Bronchial epithelial cell (primary cell): ENCODE data around the gene GRK1. TPM values are rescaled to one million over a fixed set of nuclear protein-coding genes. Genes with fewer than 3 reads are reported as not detected.

Source experiments
- DNase-seq: peaks from one replicate; pipeline ENCODE4 v3.0.0-alpha.2; 2010; ENCODE audit warnings: low read depth
- FAIRE-seq: peaks from 2 replicates; lab custom pipeline; 2011; peaks lifted over from hg19 to GRCh38; lab: Jason Lieb, UNC
- H3K27me3 ChIP-seq: 2 replicates; pipeline ENCODE4 v1.5.1; 2011; ENCODE audit warnings: low read length; ENCODE audit not compliant: control insufficient read depth, insufficient read depth
- H3K36me3 ChIP-seq: 2 replicates; pipeline ENCODE4 v1.5.1; 2011; ENCODE audit warnings: low read length; ENCODE audit not compliant: control insufficient read depth, insufficient read depth
- H3K4me3 ChIP-seq: 2 replicates; pipeline ENCODE4 v1.5.1; 2011; ENCODE audit warnings: mild to moderate bottlenecking, low read depth, low read length, control low read depth
- total RNA-seq: library from RNA; depleted of rRNA; stranded (reverse); fragments of >200 nt; gene quantifications from 2 replicates; pipeline ENCODE4 v1.2.1, GENCODE V29; 2014
- TF ChIP-seq, protein P1 (sequence below): IDR thresholded peaks from 2 replicates; pipeline ENCODE4 v1.5.1; 2011; ENCODE audit warnings: mild to moderate bottlenecking, moderate library complexity, low read length, control low read depth, inconsistent platforms; ENCODE audit not compliant: insufficient read depth, severe bottlenecking

The GRK1 gene
- total RNA-seq, 1 donor from 2014 or later = not detected

DNA sequence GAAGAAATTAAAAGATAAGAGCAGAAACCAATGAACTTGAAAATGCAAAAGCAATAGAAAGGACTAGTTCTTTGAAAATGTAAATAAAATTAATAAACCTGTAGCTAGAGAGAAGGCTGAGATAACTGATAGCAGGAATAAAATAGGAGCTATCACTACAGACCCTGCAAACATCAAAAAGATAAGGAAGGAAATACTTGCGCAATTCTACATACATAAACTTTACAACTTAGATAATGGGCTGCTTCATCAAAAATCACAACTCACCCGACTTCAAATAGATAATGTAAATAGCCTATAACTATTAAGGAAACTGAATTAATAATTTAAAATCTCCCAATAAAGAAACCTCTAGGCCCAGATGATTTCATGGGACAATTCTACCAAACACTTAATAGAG lies 5.5 kb upstream of the GRK1 start:
- Histone ChIP-seq H3K4me3 (no peak overlapping the region), H3K27me3 (peaks cover 4% of the 10 kb centered on the region), H3K36me3 (no peaks in the 10 kb centered on the region)
- TF ChIP-seq, protein P1, sequence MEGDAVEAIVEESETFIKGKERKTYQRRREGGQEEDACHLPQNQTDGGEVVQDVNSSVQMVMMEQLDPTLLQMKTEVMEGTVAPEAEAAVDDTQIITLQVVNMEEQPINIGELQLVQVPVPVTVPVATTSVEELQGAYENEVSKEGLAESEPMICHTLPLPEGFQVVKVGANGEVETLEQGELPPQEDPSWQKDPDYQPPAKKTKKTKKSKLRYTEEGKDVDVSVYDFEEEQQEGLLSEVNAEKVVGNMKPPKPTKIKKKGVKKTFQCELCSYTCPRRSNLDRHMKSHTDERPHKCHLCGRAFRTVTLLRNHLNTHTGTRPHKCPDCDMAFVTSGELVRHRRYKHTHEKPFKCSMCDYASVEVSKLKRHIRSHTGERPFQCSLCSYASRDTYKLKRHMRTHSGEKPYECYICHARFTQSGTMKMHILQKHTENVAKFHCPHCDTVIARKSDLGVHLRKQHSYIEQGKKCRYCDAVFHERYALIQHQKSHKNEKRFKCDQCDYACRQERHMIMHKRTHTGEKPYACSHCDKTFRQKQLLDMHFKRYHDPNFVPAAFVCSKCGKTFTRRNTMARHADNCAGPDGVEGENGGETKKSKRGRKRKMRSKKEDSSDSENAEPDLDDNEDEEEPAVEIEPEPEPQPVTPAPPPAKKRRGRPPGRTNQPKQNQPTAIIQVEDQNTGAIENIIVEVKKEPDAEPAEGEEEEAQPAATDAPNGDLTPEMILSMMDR = no peak
- no peak for DNase-seq
- no peak for FAIRE-seq

DNA sequence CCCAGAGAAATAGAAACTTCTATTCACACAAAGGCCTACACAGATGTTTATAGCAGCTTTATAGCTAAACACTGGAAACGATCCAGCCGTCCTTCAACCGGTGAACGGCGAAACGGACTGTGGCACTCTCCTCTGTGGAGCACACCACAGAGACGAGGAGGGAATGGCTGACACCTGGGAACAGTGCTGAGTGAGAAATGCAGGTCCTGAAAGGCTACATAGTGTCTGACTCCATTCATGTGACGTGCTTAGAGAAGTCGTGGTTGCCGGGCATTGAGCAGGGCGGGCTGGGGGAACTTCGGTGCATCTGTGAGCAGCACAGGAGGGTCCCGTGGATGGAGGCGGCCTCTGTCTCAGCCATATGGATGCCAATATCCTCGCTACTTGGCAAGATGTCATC lies 3.1 kb upstream of the GRK1 start:
- no peak for FAIRE-seq

GRCh38 chr13:113664751-113665596 lies 2.0 kb upstream of the GRK1 start:
- no peaks in the 10 kb centered on the region for H3K36me3 ChIP-seq
- H3K27me3 ChIP-seq = peaks cover 4% of the 10 kb centered on the region

More for the DNA sequence above, 3.1 kb upstream of the GRK1 start:
- H3K4me3 ChIP-seq = no peak overlapping the region
- H3K36me3 ChIP-seq = no peaks in the 10 kb centered on the region
- no peak for DNase-seq
- TF ChIP-seq, protein P1 = no peak
- H3K27me3 ChIP-seq = peaks cover 4% of the 10 kb centered on the region

DNA sequence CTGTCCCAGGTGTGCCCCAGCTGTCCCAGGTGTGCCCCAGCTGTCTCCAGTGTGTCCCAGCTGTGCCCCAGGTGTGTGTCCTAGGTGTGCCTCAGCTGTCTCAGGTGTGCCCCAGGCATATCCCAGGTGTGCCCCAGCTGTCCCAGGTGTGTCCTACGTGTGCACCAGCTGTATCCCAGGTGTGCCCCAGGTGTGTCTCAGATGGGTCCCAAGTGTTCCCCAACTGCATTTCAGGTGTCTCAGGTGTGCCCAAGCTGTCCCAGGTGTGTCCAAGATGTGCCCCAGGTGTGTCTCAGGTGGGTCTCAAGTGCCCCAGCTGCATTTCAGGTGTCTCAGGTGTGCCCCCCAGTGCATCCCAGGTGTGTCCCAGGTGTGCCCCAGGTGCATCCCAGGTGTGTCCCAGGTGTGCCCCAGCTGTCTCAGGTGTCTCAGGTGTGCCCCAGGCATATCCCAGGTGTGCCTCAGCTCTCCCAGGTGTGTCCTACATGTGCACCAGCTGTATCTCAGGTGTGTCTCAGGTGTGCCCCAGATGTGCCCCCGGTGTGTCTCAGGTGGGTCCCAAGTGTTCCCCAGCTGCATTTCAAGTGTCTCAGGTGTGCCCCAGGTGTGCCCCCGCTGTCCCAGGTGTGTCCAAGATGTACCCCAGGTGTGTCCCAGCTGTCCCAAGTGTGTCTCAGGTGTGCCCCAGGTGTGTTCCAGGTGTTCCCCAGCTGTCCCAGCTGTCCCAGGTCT lies 1.3 kb upstream of the GRK1 start:
- DNase-seq = no peak
- Histone ChIP-seq H3K36me3 (no peaks in the 10 kb centered on the region), H3K4me3 (no peak overlapping the region), H3K27me3 (peaks cover 4% of the 10 kb centered on the region)
- TF ChIP-seq, protein P1 = no peak
- FAIRE-seq = peak; percentile 84

More at GRCh38 chr13:113664751-113665596, 2.0 kb upstream of the GRK1 start:
- no peak for DNase-seq
- no peak for FAIRE-seq
- TF ChIP-seq, protein P1 = no peak
- no peak overlapping the region for H3K4me3 ChIP-seq

DNA sequence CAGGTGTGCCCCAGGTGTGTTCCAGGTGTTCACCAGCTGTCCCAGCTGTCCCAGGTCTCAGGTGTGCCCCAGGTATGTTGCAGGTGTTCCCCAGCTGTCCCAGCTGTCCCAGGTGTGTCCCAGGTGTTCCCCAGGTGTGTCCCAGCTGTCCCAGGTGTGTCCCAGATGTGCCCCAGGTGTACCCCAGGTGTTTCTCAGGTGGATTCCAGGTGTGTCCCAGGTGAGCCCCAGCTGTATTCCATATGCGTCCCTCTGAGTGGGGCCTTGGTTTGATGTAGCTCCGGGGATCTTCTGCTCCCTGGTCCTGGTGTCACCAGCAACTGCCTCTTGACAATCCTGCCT lies 719 bp upstream of the GRK1 start:
- no peak for FAIRE-seq
- Histone ChIP-seq H3K27me3 (peaks cover 4% of the 10 kb centered on the region), H3K4me3 (no peak overlapping the region), H3K36me3 (no peaks in the 10 kb centered on the region)
- TF ChIP-seq, protein P1 = no peak
- DNase-seq = no peak
